Fibroblast of the aortic adventitia (primary cell): Measurements from ENCODE around the gene IP6K2. TPM values are rescaled to one million over a fixed set of nuclear protein-coding genes. Genes with fewer than 3 reads are reported as not detected.
A peak's percentile ranks its signal among the peaks of the same experiment; 100 is the strongest.

ENCODE experiments used
- DNase-seq: peaks from one replicate; pipeline ENCODE4 v3.0.0-alpha.2; 2010; ENCODE audit warnings: low read depth
- H3K4me3 ChIP-seq: 2 replicates; pipeline ENCODE4 v1.5.1; 2011; ENCODE audit warnings: low read depth, mild to moderate bottlenecking, control low read depth, low read length, moderate library complexity
- total RNA-seq: library from RNA; depleted of rRNA; stranded (reverse); fragments of >200 nt; gene quantifications from 2 replicates; pipeline ENCODE4 v1.2.3, GENCODE V29; 2012; ENCODE audit warnings: low replicate concordance
- TF ChIP-seq, protein P1 (sequence below): IDR thresholded peaks from 2 replicates; pipeline ENCODE4 v1.5.1; 2011; ENCODE audit warnings: mild to moderate bottlenecking, low read length, control low read depth, inconsistent platforms; ENCODE audit not compliant: insufficient read depth

The IP6K2 gene
- total RNA-seq, 1 donor = 35.7 TPM

DNA sequence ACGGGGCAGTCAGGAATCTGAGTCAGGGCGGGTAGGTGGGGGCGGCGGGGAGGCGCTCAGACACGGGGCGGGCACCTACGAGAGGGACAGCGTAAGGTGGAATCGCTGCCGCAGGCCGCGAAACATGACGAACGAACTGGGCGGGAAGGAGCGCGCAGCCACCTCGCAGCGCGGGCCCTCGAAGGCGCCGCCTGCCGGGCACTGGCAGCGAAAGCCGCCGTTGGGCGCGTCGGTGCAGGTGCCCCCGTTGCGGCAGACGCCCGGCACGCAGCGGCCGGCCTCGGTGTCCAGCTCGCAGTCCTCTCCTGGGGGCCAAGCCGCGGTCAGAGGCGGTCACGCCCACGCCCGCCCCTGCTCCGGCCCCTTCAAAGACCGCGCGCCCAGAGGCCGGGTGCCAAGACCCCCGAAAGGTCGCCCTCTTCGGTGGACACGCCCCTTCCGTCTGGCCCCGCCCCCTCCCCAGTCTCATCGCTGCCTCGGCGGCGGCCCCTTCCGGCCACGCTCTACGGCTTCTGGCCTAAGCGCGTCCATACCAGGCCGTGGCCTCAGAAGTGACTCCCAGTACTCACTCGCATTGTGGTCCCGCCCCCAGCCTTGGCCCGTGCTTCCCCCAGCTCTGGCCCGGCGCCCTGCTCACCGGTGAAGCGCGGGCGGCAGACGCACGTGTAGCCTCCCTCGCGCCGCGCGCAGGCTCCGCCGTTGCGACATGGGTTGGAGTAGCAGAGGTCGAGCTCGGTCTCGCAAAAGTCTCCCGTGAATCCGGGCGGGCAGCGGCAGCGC, 60.8 kb downstream of the IP6K2 start:
- DNase-seq = peak; percentile 43
- TF ChIP-seq, protein P1, sequence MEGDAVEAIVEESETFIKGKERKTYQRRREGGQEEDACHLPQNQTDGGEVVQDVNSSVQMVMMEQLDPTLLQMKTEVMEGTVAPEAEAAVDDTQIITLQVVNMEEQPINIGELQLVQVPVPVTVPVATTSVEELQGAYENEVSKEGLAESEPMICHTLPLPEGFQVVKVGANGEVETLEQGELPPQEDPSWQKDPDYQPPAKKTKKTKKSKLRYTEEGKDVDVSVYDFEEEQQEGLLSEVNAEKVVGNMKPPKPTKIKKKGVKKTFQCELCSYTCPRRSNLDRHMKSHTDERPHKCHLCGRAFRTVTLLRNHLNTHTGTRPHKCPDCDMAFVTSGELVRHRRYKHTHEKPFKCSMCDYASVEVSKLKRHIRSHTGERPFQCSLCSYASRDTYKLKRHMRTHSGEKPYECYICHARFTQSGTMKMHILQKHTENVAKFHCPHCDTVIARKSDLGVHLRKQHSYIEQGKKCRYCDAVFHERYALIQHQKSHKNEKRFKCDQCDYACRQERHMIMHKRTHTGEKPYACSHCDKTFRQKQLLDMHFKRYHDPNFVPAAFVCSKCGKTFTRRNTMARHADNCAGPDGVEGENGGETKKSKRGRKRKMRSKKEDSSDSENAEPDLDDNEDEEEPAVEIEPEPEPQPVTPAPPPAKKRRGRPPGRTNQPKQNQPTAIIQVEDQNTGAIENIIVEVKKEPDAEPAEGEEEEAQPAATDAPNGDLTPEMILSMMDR = peak; percentile 46
- H3K4me3 ChIP-seq = peak overlapping the region; percentile 54

DNA sequence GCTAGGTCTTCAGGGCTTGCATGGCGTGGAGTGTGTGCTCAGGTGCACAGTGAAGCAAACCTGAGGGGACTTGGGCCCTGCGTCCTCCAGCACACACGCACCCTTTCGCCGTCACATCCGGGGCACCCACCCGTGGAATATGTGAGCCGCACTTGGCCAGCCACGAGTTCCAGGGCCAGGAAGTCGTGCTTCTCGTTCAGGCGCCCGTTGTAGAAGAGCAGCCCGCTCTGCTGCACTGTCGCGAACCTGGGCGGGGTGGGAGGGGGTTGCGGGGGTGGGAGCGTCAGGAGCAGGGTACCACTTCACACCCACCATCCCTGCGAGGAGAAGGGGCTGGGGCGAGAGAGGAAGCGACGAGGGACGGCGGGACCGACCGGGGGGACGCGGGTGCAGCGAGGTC, 61.4 kb downstream of the IP6K2 start:
- H3K4me3 ChIP-seq = no peak overlapping the region
- TF ChIP-seq, protein P1 = no peak
- no peak for DNase-seq

DNA sequence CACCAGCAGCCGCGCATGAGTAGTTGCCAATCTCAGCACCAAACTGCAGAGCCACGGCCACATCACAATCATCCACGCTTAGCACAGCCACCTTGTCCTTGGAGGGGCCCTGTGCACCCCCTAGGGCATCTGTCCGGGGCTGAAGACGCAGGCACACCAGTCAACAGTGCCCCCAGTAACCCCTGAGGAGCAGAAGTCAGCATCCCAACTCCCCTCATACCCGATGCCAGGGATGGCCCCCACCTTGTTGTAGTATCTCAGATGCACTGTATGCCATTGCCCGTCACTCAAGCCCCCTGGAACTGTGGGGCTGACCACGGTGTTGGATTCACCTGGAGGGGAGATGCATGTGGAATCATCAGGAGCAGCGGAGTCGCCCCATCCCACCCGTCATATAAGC, 62.0 kb downstream of the IP6K2 start:
- DNase-seq = no peak
- TF ChIP-seq, protein P1 = no peak

DNA sequence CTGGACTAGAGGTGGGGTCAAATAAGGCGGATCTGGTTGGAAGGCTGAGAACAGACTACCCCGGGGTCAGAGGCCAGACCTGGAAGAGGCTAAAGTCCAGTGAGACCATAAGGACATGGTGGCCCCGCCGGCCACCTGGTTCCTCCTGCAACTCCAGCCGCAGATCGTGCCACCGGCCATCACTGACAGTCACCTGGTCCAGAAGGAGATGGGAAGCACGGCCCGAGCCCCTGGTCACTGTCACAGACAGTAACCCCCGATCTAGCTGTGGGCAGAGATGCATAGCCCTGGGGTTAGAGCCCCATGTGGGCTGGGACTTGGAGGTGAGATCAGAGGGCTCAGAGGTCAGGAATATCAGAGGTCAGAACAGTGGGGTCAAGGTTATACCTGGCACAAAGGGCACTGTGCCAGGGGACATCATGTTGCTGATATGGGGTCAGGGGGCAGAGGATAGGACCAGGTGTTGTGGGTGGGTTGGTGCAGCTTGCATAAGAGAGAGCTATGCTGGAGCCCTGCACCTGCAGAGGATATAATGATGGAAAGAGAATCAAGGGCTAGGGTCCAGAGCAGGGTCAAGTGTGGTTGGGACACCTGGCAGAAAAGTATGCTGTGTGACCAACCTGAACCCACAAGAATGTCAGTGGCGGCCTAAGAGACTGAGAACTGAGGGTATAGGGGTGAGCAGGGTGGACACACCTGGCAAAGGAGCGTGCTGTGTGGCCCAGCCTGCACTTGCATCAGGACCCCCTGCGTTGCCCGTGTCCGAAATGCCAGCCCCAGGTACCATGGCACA, 63.9 kb downstream of the IP6K2 start:
- TF ChIP-seq, protein P1 = no peak
- H3K4me3 ChIP-seq = no peak overlapping the region
- DNase-seq = no peak

More for the DNA sequence above, 62.0 kb downstream of the IP6K2 start:
- no peak overlapping the region for H3K4me3 ChIP-seq

DNA sequence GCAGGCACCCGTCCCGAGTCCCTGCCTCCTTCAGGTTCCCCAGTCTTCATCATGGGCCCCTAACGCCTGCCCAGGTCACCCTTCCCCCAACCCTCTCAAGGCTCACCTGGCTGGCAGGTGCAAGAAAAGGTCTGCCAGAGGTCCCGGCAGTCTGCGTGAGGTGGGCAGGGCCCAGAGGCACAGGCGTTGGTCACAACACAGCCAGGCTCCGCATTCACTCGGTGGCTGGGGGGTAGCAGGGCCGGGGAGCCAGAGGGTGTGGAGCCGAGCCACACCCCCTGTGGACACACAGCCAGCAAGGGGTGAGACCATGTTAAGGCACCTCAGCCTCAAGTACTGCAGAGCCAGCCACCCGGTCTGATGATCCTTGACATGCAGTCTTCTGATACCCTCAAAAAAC, 65.2 kb downstream of the IP6K2 start:
- TF ChIP-seq, protein P1 = no peak
- no peak for DNase-seq
- no peak overlapping the region for H3K4me3 ChIP-seq

DNA sequence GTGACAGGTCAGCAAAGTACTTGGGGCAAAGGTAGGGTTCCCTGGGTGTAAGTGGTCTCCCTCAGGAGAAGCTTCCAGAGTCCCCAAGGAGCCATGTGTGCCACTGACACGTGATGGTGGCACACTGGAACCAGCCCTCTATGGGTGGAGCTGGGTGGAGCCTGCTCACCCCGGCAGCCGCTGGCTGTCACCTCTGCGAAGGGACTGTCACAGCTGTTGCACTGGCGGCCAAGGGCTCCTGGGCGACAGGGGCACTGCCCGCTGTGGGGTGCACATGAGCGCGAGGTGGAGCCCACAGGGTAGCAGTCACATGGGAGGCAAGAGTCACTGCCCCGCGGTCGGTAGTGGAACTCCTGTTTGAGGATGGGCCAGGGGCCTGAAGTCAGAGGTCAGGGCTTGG, 66.3 kb downstream of the IP6K2 start:
- no peak overlapping the region for H3K4me3 ChIP-seq
- TF ChIP-seq, protein P1 = no peak

More for the DNA sequence above, 66.3 kb downstream of the IP6K2 start:
- no peak for DNase-seq
